NOMO-1 treated with dmso at 0.1 percent for 144 hours (cell line): ENCODE results near the gene LZTS2.
"Not testable (repeated sequence)": the region's sequence is repeated elsewhere in the genome, so short reads cannot be mapped to it uniquely, and the experiment has no call there.

Experiments
- DNase-seq: peaks from one replicate; lab custom pipeline; 2025; ENCODE audit not compliant: unreplicated experiment; lab: John Stamatoyannopoulos, UW

Gene LZTS2

GRCh38 chr10:101031796-101032636 lies 32.4 kb downstream of the LZTS2 start:
- peak; percentile 13 for DNase-seq

GRCh38 chr10:101032637-101033224 lies 33.1 kb downstream of the LZTS2 start:
- no peak for DNase-seq

GRCh38 chr10:101033276-101033675 lies 33.7 kb downstream of the LZTS2 start:
- no peak for DNase-seq

GRCh38 chr10:101034404-101034803 lies 34.8 kb downstream of the LZTS2 start:
- not testable (repeated sequence) for DNase-seq

- no peak for DNase-seq
Measured at GRCh38 chr10:101035314-101035713, 35.7 kb downstream of the LZTS2 start.

GRCh38 chr10:101035916-101036702 lies 36.5 kb downstream of the LZTS2 start:
- no peak for DNase-seq

GRCh38 chr10:101036726-101037125 lies 37.1 kb downstream of the LZTS2 start:
- no peak for DNase-seq

- no peak for DNase-seq
Measured at GRCh38 chr10:101038484-101038883, 38.9 kb downstream of the LZTS2 start.

GRCh38 chr10:101040061-101040460 lies 40.5 kb downstream of the LZTS2 start:
- DNase-seq, result no peak

GRCh38 chr10:101040851-101041250 lies 41.2 kb downstream of the LZTS2 start:
- DNase-seq, result no peak

GRCh38 chr10:101041252-101041761 lies 41.7 kb downstream of the LZTS2 start:
- peak; percentile 56 for DNase-seq

GRCh38 chr10:101042118-101042517 lies 42.5 kb downstream of the LZTS2 start:
- DNase-seq, result no peak

- DNase-seq, result peak; percentile 92
Measured at GRCh38 chr10:101042667-101043362, 43.2 kb downstream of the LZTS2 start.

GRCh38 chr10:101043363-101043707 lies 43.7 kb downstream of the LZTS2 start:
- DNase-seq, result no peak

- DNase-seq, result no peak
Measured at GRCh38 chr10:101044117-101044516, 44.5 kb downstream of the LZTS2 start.

- no peak for DNase-seq
Measured at GRCh38 chr10:101046332-101047238, 47.0 kb downstream of the LZTS2 start.

- no peak for DNase-seq
Measured at GRCh38 chr10:101047268-101047667, 47.7 kb downstream of the LZTS2 start.

GRCh38 chr10:101047961-101048892 lies 48.6 kb downstream of the LZTS2 start:
- DNase-seq, result no peak
